Stimulated activated CD8-positive, alpha-beta memory T cell treated with anti-CD3 and anti-CD28 coated beads, Interleukin-4, amount 100 ng/mL, for 4 hours (primary cell): ENCODE measurements around the gene SLC8B1.

Experiments
- DNase-seq, 2 donors: peaks; one replicate each; pipeline ENCODE4 v3.0.0-alpha.2; 2020; ENCODE audit warnings: low read depth in 2 of 2, low spot score in 1 of 2

The SLC8B1 gene

GRCh38 chr12:113271853-113272561 is 62.9 kb downstream of the SLC8B1 start:
- DNase-seq, result no peak

- no peak for DNase-seq
Measured at GRCh38 chr12:113271466-113271852, 63.5 kb downstream of the SLC8B1 start.

DNA sequence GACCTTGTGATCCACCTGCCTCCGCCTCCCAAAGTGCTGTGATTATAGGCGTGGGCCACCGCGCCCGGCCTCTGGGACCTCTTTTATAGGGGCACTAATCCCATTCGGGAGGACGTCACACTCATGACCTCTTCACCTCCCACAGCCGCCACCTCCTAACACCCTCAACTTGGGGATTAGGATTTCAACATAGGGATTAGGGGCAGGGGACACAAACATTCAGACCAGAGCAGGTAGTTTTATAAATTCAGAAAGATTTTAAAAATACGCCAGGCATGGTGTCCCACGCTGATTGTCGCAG is 64.2 kb downstream of the SLC8B1 start:
- no peak for DNase-seq

DNA sequence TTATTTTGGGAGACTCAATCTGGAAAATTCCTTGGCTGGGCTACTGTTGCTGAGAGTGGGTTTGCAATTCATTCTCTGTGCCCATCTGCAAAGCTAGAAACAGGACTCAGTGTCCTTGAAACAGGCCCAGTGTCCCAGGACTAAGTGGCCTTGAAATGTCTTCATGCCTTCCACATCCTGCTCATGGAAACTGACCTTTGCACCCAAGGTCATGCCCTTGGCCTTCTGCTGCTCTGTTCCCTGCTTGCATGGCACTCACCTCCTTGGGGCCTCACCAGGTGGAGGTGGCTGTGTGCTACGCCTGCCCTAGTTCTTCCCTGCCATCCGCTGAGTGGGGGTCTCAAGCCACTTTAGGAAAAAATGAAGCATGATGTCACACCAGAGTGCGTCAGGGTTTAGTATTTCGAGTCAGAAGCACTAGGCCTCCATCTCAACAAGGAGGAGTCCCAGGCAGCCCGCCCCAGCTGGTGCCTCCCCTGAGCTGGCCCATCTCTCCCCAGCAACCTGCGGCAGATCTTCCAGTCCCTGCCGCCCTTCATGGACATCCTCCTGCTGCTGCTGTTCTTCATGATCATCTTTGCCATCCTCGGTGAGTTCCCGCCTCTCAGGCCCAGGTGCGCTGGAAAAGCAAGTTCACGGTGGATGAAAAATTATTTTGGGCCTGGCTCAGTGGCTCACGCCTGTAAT is 65.5 kb downstream of the SLC8B1 start:
- no peak for DNase-seq

GRCh38 chr12:113268621-113269020 is 66.3 kb downstream of the SLC8B1 start:
- no peak for DNase-seq

DNA sequence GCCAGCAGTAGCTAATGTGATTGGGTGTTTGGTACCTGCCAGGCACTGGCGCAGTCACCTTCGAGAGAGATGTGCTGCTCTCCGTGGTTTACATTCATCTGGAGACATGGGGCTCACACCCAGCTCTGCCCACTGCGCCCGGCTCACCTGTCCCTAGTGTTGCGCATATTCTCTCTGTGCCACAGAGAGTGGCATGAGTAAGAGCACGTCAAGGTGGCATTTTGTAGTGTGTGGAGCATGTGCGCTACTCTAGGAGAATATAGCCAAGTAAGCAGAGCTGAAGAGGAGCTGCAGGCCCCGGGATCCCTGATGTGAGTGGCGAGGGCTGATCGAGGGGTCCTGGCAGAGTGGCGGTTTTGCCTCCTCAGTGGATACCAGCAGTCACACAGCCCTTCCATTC is 66.8 kb downstream of the SLC8B1 start:
- no peak for DNase-seq

DNA sequence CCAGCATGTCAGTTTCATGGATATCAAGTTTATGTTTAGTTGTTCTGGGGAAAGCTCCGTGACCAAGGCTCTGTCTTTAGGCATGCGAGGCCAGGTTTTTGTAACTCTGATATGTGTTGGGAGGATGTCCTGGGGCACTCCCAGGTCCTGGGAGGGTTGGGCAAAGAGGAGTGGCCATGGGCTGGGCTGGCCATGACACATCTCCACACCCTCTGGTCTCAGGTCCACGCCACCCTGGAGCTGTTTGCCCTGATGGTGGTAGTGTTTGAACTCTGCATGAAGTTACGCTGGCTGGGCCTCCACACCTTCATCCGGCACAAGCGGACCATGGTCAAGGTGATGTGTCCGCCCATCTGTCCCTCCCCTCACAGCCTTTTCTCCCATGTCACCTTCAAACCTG is 67.3 kb downstream of the SLC8B1 start:
- no peak for DNase-seq

DNA sequence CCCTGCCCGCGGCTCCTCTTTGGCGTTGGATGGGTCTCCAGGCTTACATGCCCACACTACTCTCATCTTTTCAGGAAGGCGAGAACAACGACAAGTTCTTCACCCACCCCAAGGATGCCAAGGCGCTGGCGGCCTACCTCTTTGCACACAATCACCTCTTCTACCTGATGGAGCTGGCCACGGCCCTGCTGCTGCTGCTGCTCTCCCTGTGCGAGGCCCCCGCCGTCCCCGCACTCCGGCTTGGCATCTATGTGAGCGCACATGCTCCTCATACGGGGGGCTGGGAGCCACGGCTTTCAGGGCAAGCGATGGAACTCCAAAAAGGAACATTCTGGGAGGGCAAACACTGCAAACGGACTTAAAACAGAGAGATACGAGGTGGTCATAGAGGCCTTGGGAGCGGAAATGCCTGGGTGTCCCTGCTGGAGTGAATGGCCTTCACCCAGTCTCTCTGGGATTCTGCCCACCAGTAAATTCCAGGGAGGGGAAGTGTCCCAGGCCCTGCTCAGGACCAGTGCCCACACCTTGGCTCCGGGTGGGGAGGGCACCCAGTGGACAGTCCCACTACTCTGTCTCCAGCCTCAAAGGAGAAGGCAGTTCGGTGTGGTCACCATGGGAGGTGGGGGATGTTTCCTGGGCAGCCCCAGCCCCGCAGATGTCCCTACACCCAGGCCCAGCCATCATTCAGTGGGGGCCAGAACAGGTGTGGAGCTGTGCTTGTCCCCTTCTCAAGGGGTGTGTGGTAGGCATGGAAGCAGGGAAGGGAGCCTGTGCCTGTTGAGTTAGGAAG is 68.6 kb downstream of the SLC8B1 start:
- no peak for DNase-seq

DNA sequence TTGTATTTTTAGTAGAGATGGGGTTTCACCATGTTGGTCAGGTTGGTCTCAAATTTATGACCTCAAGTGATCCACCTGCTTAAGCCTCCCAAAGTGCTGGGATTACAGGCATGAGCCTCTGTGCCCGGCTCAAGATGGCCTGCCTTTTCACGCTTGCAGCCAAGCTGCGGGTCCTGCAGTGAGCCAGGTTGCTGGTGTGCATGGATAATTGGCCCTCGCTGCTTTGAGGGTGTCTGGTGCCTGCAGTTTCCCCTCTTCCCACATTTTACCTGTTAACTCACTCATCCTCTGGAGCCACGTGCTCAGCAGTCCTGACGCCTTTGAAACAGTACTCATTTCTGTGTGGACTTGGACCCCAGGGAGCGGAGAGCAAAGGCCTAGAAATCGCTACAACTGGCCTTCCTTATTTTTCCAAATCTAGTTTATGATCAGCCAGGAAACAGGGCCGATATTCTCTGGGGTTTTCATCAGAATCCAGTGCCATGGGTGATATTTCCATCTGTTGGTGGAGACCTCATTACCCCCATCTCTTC is 71.4 kb downstream of the SLC8B1 start:
- DNase-seq, result no peak

DNA sequence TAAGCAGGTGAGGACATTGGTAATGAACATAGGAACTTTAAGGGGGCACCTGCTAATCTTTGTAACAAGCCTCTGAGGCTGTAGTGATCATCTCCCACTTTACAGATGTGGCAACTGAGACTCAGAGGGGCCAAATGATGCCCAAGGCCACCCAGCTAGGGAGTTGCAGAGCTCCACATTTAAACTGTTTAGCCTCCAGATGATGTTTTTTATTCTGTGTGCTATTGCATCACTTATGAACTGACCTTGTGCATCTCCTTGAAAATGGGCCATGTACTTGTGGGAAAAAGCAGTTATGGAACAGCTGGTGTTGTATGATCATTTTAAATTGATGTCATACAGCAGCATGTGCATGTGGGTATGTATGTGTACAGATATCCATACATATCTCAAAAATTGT is 72.2 kb downstream of the SLC8B1 start:
- DNase-seq, result no peak

GRCh38 chr12:113261847-113262470 is 73.0 kb downstream of the SLC8B1 start:
- DNase-seq, result no peak

- no peak for DNase-seq
Measured at GRCh38 chr12:113260636-113261300, 74.1 kb downstream of the SLC8B1 start.

DNA sequence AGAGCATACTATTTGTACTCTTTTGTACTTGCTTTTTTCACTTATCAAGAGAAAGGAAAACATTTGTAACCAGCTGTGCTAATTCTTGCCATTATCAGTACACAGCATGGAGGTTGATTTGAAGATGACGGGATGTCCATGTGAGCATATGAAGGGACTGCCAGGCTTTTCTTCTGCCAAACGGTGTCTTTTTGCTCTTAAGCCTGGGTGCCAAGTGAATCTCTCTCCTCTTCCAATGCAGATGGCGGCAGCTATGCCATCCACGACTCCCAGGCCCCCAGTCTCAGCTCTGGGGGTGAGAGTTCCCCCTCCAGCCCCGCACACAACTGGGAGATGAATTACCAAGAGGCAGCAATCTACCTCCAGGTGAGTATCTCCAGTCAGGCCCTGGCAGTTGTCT is 74.8 kb downstream of the SLC8B1 start:
- no peak for DNase-seq

DNA sequence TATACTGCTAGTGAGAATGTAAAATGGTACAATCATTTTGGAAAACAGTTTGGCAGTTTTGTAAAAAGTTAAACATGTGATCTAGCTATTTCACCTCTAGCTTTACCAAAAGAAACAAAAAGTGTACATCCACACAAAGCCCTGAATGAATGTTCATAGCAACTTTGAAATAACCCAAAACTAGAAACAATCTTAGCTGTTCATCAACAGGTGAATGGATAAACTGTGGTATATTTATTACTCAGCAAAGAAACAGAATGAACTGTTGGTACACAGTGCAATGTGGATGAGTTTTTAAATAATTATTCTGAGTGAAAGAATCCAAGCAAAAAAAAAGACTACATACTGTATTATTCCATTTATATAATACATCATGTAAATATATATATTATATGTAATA is 77.3 kb downstream of the SLC8B1 start:
- DNase-seq, result no peak

DNA sequence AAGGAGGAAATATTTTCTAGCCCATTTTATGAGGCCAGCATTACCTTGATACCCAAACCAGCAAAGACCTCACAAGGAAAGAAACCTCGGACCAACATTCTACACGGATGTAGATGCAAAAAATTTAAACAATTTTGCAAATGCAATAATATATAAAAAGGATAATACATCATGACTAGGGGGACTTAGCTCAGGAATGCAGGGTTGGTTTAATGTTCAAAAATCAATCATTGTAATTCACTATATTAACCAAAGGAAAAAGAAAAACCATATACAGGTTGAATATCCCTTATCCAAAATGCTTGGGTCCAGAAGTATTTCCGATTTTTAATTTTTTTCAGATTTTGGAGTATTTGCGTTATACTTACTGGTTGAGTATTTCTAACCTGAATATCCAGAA is 80.6 kb downstream of the SLC8B1 start:
- DNase-seq, result no peak

- no peak for DNase-seq
Measured at GRCh38 chr12:113253532-113254285, 81.2 kb downstream of the SLC8B1 start.

DNA sequence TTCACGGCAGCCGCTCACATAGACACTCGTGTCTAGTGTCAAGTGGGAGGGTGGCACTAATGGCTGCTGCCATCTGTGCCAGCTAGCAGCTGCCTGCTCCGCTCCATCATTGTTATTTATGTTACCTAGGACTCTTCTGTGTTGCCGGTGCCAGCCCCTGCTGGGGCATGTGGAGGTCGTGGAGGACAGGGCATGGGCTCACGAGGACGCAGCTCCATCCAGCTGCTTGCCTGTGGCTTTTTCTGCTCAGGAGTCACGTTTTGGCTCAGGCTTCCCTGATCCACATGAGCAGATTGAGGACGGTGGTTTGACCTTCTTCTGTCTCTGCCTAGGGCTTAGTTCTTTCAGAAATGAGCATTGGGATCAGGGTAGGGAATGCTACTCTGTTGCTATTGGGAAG is 82.4 kb downstream of the SLC8B1 start:
- DNase-seq, result no peak

- no peak for DNase-seq
Measured at GRCh38 chr12:113251404-113252070, 83.4 kb downstream of the SLC8B1 start.

GRCh38 chr12:113250045-113250444 is 84.9 kb downstream of the SLC8B1 start:
- no peak for DNase-seq

GRCh38 chr12:113249546-113249945 is 85.4 kb downstream of the SLC8B1 start:
- DNase-seq, result no peak
